HG03108 (cell line): Measurements from ENCODE around the gene ARHGEF12.

Experiments
- ATAC-seq: cut with Tn5 transposase; IDR thresholded peaks from one replicate; pipeline ENCODE4 v1.9.1; 2021; ENCODE audit warnings: moderate library complexity; ENCODE audit not compliant: unreplicated experiment

The ARHGEF12 gene

DNA sequence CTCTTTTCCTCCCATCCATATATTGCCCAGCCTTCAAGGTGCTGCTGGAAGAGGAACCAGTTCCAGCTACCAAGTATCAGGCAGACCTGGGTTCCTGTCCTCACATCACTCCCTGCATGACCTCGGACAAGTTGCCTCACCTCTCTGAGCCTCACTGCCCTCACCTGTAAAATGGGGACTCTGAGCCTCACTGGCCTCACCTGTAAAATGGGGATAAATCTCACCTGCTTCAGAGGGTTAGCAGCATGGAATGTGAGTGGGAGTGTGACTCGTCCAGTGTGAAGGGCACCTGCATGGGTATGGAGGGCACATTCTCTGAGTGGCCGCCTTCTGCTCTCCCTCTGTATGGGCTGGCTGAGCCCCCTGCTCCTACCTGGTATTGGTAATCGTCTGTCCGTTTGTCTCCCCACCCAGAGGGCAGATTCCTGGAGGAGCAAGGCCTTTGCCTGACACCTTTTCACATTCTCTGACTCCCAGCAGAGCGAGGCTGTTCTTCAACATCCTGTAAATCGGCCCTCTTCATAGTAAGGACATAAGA, 179.0 kb downstream of the ARHGEF12 start:
- ATAC-seq, result no peak

DNA sequence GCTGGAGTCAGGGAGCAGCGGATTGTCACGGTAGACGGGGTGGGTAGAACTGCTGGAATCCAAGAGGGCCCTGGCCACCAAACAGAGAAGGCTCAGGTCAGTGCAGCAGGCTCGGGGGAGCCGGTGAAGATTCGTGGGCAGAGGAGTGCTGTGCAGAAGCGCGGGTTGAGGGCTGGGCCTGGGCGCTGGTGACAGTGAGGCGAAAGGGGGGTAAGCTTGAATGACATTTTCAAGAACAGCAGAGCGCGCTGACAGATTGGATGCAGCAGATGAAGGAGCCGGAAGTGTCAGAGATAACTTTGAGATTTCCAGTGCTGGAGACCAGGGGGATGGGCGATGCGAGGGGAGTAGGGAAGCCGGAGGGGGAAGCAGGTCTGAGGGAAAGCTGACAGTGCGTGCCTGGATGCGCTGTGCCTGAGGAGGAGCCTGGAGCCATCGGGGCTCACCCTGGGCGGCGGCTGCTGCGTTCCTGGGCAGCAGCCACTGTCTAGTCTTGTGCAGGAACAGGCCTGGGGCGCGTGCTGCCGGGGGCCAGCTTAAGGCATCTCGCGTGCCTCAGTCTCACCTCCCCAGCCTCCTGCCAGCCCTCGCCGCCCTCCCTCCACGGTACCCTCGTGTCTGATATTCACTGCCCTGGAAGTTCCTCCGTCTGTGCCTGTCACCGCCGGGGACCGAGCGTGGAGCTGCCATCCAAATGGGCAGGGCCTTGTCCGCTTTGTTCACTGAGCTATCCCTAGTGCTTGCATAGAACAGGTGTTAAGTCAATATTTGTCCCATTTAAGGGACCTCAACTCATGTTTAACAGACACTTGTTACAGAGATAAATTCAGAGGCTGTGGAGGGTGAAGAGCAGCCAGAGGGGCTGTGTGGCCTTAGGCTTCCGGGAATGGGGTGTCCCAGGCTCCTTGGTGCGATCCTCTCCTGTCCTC, 180.5 kb downstream of the ARHGEF12 start:
- ATAC-seq, result no peak

DNA sequence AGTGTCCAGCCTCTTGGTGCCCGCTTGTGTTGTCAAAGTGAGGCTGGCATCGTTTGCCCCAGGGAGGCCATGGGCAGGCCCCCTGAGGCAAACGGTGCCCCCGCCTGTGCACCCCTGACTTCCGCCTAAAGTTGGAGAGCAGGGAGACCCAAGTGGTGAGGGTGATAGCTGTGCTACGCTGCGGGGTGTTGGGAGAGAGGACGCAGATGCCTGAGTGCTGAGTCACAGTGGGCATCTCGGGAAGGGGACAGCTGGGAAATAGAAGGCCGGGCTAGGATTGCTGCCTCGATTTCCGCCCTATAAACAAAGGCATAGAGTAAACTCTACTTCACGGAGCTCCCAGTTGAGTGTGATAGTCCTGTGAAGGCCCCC, 181.2 kb downstream of the ARHGEF12 start:
- no peak for ATAC-seq

DNA sequence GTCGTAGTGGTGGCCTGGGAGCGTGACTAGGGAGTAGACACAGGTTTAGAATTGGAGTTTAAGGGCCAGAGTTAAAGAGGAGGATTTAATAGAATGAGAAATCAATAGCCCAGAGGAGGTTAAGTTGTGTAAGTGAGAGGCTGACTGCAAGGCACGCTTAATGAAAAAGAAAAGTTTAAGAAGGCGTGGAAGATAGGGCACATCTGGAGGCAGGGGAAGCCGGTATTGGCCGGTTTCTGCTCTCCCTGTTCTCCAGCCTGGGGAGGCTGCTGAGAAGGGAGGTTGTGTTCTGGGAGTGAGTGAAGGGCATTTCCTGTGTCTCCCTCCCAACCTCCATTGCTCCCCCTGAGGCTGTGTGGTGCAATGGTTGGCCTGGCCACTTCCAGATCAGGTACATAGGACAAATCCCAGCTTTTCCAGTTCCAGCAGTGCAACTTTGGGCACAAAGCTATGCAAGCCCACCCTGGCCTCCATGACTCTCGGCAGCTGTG, 181.6 kb downstream of the ARHGEF12 start:
- no peak for ATAC-seq

DNA sequence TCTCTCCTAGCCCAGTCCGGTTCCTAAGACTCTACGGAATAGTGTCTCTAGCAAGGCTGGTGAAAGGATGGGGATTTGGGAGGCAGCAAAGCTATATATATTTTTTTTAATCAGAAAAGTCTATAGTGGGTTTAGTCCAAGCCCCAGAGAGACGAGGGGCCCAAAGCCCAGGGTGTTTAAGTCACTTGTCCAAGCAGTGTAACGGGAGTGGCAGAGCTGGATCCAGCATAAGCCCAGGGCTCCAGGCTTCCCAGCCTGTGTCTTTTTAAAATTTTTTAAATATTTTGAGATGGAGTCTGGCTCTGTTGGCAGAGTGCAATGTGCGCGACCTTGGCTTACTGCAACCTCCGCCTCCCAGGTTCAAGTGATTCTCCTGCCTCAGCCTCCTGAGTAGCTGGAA, 182.1 kb downstream of the ARHGEF12 start:
- no peak for ATAC-seq

DNA sequence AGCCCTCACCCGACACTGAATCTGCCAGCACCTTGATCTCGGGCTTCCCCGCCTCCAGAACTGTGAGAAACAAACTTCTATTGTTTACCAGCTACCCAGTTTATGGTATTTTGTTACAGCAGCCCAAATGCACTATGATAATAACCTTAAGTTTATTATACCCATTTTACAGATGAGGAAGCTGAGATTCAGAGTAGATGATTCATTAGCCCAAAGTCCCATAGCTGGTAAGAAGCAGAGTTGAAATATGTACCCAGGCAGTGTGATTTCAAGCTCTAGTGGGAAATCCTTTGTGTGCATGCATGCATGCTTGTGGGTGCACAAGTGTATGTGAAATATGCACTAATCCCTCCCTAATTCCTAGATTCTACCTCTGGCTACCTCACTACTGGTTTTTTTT, 183.3 kb downstream of the ARHGEF12 start:
- ATAC-seq, result no peak

DNA sequence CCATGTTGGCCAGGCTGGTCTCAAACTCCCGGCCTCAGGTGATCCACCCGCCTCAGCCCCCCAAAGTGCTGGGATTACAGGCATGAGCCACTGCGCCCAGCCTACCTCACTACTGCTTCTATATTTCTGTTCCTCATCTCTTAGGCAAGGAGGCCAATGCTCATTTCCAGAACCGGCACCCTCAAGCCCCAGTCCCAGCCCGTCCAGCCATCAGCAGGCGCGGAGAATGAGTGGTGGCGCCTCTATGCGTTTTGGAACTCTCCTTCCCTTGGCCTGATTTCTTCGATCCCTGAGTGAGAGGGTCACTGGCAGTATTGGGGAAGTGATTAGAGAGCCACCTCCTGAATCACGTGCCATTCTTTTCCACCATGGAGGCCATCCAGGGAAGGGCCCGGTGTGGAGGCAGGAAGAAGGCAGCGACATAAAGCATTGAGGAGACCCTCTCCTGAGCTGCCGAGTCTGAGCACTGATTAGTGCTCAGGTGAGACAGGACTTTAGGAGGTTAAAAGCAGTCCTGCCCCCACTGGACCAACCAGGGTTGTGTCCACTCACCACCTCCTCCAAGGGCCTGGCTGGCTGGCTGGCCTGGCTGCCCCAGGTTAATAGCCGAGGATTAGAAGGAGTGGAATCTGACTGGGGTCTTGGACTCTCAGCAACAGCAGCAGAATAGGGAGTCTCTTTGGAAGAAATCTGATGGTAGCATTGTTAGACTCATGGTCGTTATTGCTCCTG, 184.0 kb downstream of the ARHGEF12 start:
- ATAC-seq, result no peak

DNA sequence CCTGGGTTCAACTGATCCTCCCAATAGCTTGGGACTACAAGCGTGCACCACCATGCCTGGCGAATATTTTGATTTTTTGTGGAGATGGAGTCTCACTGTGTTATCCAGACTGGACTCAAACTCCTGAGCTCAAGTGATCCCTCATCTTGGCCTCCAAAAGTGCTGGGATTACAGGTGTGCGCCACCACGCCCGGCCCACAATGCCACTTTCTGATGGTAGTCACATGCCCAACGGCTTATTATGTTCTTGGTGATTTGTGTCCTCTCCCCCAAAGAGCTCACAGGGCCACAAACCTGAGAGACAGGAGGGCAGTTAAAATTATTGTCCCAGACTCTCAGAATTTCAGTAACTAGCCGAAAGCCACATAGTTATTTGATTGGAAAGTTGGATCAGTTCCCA, 185.0 kb downstream of the ARHGEF12 start:
- no peak for ATAC-seq

DNA sequence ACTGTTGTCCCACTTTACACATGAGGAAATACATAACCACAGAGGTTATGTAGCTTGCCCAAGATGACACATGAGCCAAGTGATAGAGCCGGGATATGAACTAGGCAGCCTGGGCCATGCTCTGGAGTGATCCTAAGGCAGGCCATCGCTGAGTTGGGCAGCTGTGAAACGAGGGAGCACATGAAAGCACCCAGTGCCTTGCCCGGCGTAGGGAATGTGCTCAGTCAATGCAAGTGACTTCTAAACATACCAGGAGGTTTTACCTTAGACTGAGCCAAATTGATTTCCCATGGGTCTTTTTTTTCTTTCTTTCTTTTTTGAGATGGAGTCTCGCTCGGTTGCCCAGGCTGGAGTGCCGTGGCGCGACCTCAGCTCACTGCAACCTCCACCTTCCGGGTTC, 185.8 kb downstream of the ARHGEF12 start:
- no peak for ATAC-seq

DNA sequence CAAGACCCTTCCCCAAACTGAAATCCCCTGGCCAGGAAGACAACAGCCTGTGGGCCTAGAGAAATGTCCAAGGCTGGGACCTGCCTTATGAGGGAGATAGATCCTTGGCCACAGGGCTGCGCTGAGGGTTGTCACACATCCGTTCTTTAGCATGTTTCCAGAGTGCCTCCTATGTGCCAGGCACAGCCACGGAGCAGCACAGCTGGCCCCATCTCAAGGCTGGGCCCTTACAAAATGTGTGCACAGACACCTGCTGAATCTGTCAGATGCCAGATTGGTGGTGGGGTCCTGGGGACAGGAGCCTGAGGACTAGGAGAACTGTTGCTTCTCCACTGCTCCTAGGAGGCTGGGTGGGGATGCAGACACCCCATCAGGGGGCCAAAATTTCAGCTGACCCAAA, 186.5 kb downstream of the ARHGEF12 start:
- ATAC-seq, result no peak

DNA sequence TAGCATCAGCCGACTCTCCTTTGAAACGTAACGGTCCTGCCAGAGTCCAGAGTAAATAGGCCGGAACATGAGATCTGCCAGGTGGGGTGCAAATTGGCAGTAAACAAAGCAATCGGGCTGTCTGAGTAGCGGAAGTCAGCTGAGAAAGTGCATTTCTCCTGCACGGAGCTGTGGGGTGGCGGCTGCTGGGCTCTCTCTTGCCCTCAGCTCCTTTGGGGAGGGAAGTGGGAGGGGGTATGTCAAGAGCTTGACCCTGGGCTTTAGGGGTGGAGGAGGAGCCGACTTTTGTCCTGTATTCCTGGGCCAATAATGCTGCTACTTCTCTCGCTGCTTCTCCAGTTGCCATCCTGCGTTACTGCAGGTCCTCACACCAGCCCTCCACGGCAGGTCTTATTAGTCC, 187.0 kb downstream of the ARHGEF12 start:
- no peak for ATAC-seq

DNA sequence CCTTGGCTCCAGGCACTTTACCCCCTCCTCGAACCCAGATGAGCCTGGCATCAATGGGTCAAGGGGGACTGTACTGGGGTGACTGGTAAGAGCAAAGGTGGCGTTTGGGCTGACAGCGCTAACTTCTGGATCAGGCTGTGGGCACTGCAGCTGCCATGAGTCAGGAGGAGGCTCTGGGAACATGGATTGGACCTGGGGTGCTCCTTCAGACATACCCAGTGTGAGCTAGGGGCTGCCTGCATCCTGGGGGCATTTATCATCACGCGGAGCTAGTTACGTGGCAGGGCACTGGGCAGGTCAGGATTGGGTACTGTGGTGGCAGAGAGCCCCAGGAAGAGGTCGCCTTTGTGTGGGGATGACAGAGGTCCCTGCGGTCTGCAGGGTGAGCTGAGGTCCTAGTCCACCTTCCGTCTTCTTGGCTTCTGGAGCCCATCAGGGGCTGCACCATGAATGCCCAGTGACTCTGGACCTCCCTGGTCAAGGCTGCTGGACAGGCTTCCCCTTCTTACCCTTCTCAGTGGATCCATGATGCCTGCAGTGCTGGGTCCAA, 188.4 kb downstream of the ARHGEF12 start:
- ATAC-seq, result no peak

DNA sequence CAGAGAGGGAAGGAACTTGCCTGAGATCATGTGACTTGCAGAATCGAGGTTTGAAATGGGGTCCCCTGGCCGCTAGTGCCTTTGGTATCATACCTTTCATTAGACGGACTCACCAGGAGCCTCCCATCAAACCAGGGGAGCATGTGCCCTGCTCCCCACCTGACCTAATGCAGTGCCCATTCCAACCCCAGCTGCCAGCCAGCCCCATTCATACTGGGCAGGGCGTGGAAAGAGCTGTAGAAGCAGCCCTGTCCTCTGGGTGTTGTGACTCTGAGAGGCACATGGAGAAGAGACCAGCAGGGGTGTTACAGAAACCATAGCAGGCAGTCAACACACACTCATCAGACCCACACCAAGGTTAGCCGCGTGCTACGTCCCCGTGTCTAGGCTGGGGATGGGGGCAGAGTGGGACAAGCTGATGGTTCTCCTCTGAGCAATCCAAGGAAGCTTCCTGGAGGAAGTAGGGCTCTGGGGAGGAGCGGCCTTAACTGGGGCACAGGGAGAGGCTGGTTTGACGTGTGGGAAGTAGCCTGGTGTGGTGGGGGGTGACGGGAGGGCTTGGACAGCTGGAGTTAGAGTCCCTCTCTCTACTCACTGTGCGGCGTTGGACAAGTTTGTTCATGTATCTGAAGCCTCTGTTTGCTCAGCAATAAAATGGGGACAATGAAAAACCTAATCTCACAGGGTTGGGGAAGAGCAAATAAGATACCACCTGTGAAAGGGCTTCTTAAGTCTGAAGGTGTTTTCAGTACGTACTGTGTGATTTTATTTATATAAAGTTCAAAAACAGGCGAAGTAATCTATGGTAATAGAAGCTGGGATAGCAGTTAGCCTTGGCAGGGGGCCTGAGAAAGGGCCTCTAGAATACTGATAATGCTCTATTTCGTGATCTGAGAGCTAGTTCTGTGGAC, 189.3 kb downstream of the ARHGEF12 start:
- ATAC-seq, result no peak

DNA sequence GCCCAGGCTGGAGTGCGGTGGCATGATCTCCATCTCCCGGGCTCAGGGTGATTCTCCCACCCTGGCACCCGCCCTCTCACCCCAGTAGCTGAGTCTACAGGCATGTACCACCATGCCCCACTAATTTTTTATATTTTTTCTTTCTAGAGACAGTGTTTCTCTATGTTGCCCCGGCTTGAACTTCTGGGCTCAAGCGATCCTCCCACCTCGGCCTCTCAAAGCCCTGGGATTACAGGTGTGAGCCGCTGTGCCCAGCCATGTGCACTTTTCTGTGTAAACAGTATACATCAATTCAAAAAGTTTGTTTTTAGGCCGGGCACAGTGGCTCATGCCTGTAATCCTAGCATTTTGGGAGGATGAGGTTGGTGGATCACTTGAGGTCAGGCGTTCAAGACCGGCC, 190.0 kb downstream of the ARHGEF12 start:
- no peak for ATAC-seq

DNA sequence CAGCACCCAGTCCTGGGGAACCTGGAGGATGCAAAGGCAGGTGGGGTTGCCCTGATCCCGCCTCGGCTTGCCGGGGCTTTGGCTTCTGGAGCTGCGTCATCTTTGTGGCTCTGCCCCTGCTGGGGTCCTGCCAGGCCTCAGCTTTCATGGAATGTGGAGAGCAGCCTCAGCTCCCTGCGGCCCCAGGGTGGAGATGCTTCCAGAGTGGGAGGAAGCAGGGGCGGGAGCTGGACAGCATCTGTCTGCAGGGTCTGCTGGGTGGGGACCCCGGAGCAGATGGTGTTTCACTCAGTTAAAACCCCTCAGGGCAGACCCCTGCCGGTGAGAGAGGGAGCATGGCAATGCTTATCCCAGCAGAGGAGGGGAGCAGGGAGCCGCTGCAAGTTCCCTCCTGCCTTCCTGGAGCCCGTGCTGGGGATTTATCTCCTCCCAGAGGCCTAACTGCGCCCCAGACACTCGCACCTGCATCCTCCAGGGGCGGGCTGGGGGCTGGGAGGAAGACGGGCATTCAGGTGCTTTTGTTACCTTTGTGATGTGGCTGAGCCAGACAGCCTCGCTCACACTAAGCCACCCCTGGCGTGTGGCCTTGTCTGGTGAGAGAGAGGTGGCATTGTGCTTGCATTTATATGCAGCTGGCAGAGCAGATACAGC, 191.0 kb downstream of the ARHGEF12 start:
- ATAC-seq, result no peak

DNA sequence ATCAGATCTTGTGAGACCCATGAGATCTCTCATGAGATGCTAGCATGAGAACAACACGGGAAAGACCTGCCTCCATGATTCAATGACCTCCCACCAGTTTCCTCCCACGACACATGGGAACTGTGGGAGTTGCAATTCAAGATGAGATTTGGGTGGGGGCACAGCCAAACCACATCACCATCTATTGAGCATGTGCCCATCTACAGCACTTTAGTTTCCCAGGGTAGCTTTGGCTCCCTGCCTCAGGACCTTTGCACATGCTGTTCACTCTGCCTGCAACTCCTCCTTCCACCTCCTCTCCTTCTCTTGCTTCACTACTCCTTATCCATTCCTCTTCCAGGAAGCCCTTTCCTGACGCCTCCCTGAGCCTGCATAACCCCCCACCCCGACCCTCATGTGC, 192.5 kb downstream of the ARHGEF12 start:
- ATAC-seq, result no peak

DNA sequence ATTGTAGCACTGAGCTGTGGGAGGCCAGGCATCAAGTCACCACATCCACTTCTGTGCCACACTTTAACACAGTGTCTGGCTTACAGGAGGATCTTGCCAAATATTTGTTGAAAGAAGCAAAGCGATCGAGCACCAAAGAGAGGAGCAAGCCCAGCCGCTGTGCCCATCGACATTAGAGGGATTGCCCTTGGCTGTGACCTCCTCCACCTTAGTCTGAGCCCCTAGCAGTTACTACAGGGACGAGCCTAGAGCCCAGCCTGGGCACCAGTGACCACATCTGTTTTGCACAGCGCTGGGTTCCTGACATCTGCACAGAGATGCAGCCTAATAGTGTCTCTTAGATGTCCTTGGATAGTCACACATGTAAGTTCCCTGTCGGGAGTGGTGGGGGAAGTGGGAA, 193.0 kb downstream of the ARHGEF12 start:
- ATAC-seq, result no peak

DNA sequence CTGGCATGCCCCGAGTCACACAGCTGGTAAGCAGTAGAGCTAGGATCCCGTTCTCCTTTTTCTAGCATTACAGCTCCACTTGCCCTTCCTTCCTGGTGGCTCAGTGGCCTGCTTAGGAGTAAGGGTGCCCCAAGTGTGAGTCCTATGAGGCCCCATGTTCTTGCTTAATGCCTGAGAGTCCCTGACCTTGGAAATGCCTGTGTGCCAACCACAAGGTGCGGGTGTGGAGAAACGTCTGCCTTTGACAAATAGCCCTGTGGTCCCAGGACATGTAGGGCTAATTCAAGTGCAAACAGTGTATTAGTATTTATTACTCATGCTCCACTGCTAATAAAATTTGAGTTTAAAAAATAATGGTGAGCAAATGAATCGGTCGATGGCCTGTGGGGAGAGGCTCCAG, 193.7 kb downstream of the ARHGEF12 start:
- no peak for ATAC-seq

DNA sequence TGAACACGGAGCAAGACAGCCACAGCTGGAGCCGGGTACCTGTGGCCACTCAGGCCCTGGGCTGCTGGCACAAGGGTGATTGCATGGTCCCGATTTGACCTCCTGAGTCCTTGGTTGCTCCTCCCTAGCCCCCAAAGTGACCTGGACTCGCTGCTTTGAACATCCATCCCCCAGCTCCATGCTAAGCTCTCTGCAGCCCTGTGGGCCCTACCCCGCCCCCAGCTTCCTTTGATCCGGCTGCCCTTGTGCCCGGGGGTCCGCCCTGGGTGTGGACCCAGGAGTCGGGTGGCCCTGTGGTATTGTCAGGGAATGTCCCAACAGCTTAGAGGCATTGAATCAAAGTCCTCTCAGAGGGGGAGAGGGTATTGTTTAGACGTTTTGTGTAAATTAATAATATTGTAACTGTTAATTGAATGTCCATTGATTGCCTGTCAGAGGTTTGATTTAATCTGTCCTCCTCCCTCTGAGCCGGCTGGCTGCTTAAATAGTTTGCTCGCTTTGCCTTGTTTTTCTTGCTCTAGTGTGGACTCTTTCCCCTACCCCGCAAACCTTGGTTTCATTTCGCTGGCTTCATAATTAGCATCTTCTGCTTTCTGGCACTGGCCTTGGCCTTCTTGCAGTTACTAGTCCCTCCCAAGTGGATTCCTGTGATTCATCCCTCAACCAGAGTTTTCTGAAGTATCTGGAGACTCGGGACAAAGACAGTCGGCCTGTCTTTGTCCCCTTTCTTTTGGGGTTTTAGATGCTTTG, 196.0 kb downstream of the ARHGEF12 start:
- no peak for ATAC-seq
